Measurements from ENCODE around the gene CA10.
A peak's percentile ranks its signal among the peaks of the same experiment; 100 is the strongest.

Gene CA10

DNA sequence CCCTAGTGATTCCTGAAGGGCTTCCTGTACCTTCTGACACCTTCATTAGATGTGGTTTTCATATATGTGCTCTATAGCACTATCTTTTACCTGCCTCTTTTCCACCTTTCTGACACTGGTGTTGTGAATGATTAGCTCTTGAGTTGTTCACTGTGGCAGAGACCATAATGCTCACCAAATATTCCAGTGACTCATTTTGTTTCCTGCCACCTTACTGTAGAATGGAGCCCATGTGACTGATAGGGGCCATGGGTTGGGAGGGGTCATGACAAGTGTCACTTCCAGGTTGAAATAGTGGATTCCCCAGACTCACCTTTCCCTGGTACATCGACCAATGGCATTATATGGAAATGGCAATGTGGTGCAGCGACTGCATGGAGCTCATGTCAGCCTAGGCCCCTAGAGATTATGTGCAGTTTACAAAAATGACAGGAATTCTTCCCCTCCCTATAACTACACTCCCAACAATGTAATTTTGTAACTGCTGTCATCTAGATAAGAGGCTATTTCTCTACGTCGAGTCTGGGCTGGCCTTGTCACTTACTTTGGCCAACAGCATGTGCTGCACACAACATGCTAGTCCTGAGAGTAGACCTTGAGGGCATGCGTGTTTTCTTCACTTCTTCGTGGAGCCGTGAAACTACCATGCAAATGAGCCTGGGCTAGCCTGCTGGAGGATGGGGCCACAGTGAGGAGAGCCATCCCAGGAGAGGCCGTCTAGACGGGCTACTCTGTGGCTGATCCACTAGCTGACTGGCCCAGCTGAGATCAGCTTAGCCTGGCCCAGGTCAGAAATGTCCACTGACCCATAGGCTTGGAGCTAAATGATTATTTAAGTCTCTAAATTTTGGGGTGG is 409.5 kb downstream of the CA10 start:
- no peak overlapping the region for H2AFZ ChIP-seq (ENCODE audit: insufficient read depth, low read length, poor library complexity)
- no peak overlapping the region for H4K12ac ChIP-seq (ENCODE audit: low read depth, low read length)
- H3K9me3 ChIP-seq (ENCODE audit: insufficient read depth, low read depth, low read length), result no peaks in the 10 kb centered on the region
- no peak overlapping the region for H2AK5ac ChIP-seq (ENCODE audit: low read length)
- no peaks in the 10 kb centered on the region for H3K79me1 ChIP-seq (ENCODE audit: low read length)
- H3K14ac ChIP-seq (ENCODE audit: low read length), result no peak overlapping the region
- no peak overlapping the region for H3K4ac ChIP-seq (ENCODE audit: low read depth, low read length)
- H4K8ac ChIP-seq (ENCODE audit: low read depth, low read length), result no peak overlapping the region
- no peak overlapping the region for H2BK120ac ChIP-seq (ENCODE audit: insufficient read depth, low read length, poor library complexity)
- no peak overlapping the region for H3K27ac ChIP-seq (ENCODE audit: low read depth, low read length)
- H3K23ac ChIP-seq (ENCODE audit: low read length), result no peak overlapping the region
- H3K27me3 ChIP-seq (ENCODE audit: insufficient read depth, low read length), result no peaks in the 10 kb centered on the region
- H3K4me1 ChIP-seq (ENCODE audit: control insufficient read depth in 1 of 2, insufficient read depth in 2 of 2, low read length in 2 of 2), result peaks cover 0 to 2% of the 10 kb centered on the region in 2 experiments
- WGBS (ENCODE audit: extremely low coverage, insufficient coverage, insufficient read length), result no CpG with 5 or more reads among the region's 9 CpGs
- no peaks in the 10 kb centered on the region for H3K79me2 ChIP-seq (ENCODE audit: control insufficient read depth, insufficient read depth, low read length, poor library complexity)
- H3K4me2 ChIP-seq (ENCODE audit: low read length), result no peak overlapping the region
- H2BK12ac ChIP-seq (ENCODE audit: low read length), result no peak overlapping the region
- H3K36me3 ChIP-seq (ENCODE audit: control insufficient read depth in 1 of 2, insufficient read depth in 2 of 2, low read length in 2 of 2), result no peaks in the 10 kb centered on the region
- no peak overlapping the region for H2BK5ac ChIP-seq (ENCODE audit: low read depth, low read length, poor library complexity)
- H3K18ac ChIP-seq (ENCODE audit: low read length), result no peak overlapping the region
- H3K9ac ChIP-seq (ENCODE audit: low read length), result no peak overlapping the region
- H3K4me3 ChIP-seq (ENCODE audit: low read depth, low read length), result no peak overlapping the region
- DNase-seq, result peak; percentile 69 to 87
- H4K91ac ChIP-seq (ENCODE audit: low read depth, low read length), result no peak overlapping the region

DNA sequence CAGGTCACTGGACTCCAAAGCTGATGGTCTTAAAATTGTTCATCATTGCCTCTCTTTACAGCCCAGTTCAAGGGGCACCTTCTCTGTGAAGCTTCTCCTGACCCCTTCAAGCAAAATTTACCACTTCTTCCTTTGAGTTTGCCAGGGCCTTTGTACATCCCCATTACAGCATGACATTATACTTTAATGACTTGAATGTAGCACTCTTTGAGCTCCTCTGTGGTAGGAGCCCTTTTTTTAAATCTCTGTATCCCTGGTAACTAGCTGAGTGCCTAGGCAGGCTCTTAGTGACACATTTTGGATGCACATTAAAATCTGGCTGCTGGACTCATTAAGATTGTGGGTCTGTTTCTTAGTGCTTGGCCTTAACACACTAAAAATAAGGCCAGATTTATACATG is 412.1 kb downstream of the CA10 start:
- Histone ChIP-seq H3K4ac (ENCODE audit: low read depth, low read length) (no peak overlapping the region), H3K23ac (ENCODE audit: low read length) (no peak overlapping the region), H2BK12ac (ENCODE audit: low read length) (no peak overlapping the region), H3K18ac (ENCODE audit: low read length) (no peak overlapping the region), H4K91ac (ENCODE audit: low read depth, low read length) (no peak overlapping the region), H2BK5ac (ENCODE audit: low read depth, low read length, poor library complexity) (no peak overlapping the region), H3K79me1 (ENCODE audit: low read length) (no peaks in the 10 kb centered on the region), H2AK5ac (ENCODE audit: low read length) (no peak overlapping the region), H3K4me3 (ENCODE audit: low read depth, low read length) (no peak overlapping the region), H2BK120ac (ENCODE audit: insufficient read depth, low read length, poor library complexity) (no peak overlapping the region), H3K4me1 (ENCODE audit: control insufficient read depth in 1 of 2, insufficient read depth in 2 of 2, low read length in 2 of 2) (peaks cover 0 to 2% of the 10 kb centered on the region in 2 experiments), H4K12ac (ENCODE audit: low read depth, low read length) (no peak overlapping the region), H4K8ac (ENCODE audit: low read depth, low read length) (no peak overlapping the region), H3K4me2 (ENCODE audit: low read length) (no peak overlapping the region), H3K14ac (ENCODE audit: low read length) (no peak overlapping the region), H2AFZ (ENCODE audit: insufficient read depth, low read length, poor library complexity) (no peak overlapping the region), H3K36me3 (ENCODE audit: control insufficient read depth in 1 of 2, insufficient read depth in 2 of 2, low read length in 2 of 2) (no peaks in the 10 kb centered on the region), H3K9me3 (ENCODE audit: insufficient read depth, low read depth, low read length) (no peaks in the 10 kb centered on the region), H3K9ac (ENCODE audit: low read length) (no peak overlapping the region), H3K27ac (ENCODE audit: low read depth, low read length) (no peak overlapping the region), H3K27me3 (ENCODE audit: insufficient read depth, low read length) (no peaks in the 10 kb centered on the region), H3K79me2 (ENCODE audit: control insufficient read depth, insufficient read depth, low read length, poor library complexity) (no peaks in the 10 kb centered on the region)
- no peak for DNase-seq

DNA sequence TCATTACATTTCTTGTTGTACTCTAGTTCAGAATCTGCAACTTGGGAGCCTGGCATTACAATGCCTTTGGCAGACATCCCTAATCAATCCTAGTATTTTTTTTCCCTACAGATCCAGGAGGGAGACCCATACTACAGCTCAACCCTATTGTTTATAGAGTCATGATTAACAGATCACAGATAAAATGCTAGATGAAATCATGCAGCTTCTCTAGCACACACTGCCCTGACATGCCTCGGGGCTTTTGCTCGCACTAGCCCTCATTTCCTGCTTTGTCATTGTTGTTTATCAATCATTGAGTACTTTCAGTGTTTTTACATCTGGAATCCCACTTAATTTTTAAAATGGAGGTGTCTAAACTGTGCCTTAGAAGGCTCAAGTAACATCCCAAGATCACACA is 412.5 kb downstream of the CA10 start:
- no peak overlapping the region for H2AFZ ChIP-seq (ENCODE audit: insufficient read depth, low read length, poor library complexity)
- DNase-seq, result peak; percentile 47 to 71
- no peaks in the 10 kb centered on the region for H3K79me2 ChIP-seq (ENCODE audit: control insufficient read depth, insufficient read depth, low read length, poor library complexity)
- H3K4me1 ChIP-seq (ENCODE audit: control insufficient read depth in 1 of 2, insufficient read depth in 2 of 2, low read length in 2 of 2), result peaks cover 0 to 2% of the 10 kb centered on the region in 2 experiments
- H3K18ac ChIP-seq (ENCODE audit: low read length), result no peak overlapping the region
- H4K8ac ChIP-seq (ENCODE audit: low read depth, low read length), result no peak overlapping the region
- H4K12ac ChIP-seq (ENCODE audit: low read depth, low read length), result no peak overlapping the region
- H3K27ac ChIP-seq (ENCODE audit: low read depth, low read length), result no peak overlapping the region
- no peak overlapping the region for H2BK120ac ChIP-seq (ENCODE audit: insufficient read depth, low read length, poor library complexity)
- H3K23ac ChIP-seq (ENCODE audit: low read length), result no peak overlapping the region
- no peak overlapping the region for H3K4me2 ChIP-seq (ENCODE audit: low read length)
- no peak overlapping the region for H3K14ac ChIP-seq (ENCODE audit: low read length)
- H2AK5ac ChIP-seq (ENCODE audit: low read length), result no peak overlapping the region
- no peak overlapping the region for H2BK12ac ChIP-seq (ENCODE audit: low read length)
- H3K36me3 ChIP-seq (ENCODE audit: control insufficient read depth in 1 of 2, insufficient read depth in 2 of 2, low read length in 2 of 2), result no peaks in the 10 kb centered on the region
- no CpG with 5 or more reads among the region's 2 CpGs for WGBS (ENCODE audit: extremely low coverage, insufficient coverage, insufficient read length)
- H3K4ac ChIP-seq (ENCODE audit: low read depth, low read length), result no peak overlapping the region
- H3K27me3 ChIP-seq (ENCODE audit: insufficient read depth, low read length), result no peaks in the 10 kb centered on the region
- no peaks in the 10 kb centered on the region for H3K9me3 ChIP-seq (ENCODE audit: insufficient read depth, low read depth, low read length)
- H4K91ac ChIP-seq (ENCODE audit: low read depth, low read length), result no peak overlapping the region
- no peak overlapping the region for H3K9ac ChIP-seq (ENCODE audit: low read length)
- H2BK5ac ChIP-seq (ENCODE audit: low read depth, low read length, poor library complexity), result no peak overlapping the region
- H3K79me1 ChIP-seq (ENCODE audit: low read length), result no peaks in the 10 kb centered on the region
- H3K4me3 ChIP-seq (ENCODE audit: low read depth, low read length), result no peak overlapping the region

DNA sequence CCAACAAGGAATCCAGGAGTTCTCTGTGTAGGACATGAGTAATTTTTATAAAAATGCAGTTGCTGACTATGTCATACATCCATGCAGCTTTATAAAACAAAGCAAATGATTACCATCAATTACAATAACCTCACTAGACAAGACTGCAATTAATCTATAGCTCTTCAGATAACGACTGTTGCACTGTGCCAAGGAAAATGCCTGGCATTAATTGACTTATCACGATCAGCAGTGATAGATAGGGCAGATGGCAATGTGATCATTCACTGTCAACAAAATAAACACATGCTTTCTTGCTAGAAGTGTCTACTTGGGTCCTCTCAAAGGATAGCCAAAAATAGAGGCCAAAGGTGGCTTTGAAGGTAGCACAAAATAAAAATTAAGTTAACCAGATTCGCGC is 415.0 kb downstream of the CA10 start:
- H3K9me3 ChIP-seq (ENCODE audit: insufficient read depth, low read depth, low read length), result no peaks in the 10 kb centered on the region
- no peak overlapping the region for H3K14ac ChIP-seq (ENCODE audit: low read length)
- DNase-seq, result no peak
- no peaks in the 10 kb centered on the region for H3K79me2 ChIP-seq (ENCODE audit: control insufficient read depth, insufficient read depth, low read length, poor library complexity)
- no peak overlapping the region for H4K8ac ChIP-seq (ENCODE audit: low read depth, low read length)
- no peak overlapping the region for H4K91ac ChIP-seq (ENCODE audit: low read depth, low read length)
- H2BK5ac ChIP-seq (ENCODE audit: low read depth, low read length, poor library complexity), result no peak overlapping the region
- H3K4me1 ChIP-seq (ENCODE audit: control insufficient read depth in 1 of 2, insufficient read depth in 2 of 2, low read length in 2 of 2), result no peaks in the 10 kb centered on the region
- H3K4me3 ChIP-seq (ENCODE audit: low read depth, low read length), result no peak overlapping the region
- H3K9ac ChIP-seq (ENCODE audit: low read length), result no peak overlapping the region
- no peak overlapping the region for H2BK12ac ChIP-seq (ENCODE audit: low read length)
- WGBS (ENCODE audit: extremely low coverage, insufficient coverage, insufficient read length), result no CpG with 5 or more reads among the region's 4 CpGs
- no peak overlapping the region for H2AFZ ChIP-seq (ENCODE audit: insufficient read depth, low read length, poor library complexity)
- H4K12ac ChIP-seq (ENCODE audit: low read depth, low read length), result no peak overlapping the region
- H3K27me3 ChIP-seq (ENCODE audit: insufficient read depth, low read length), result no peaks in the 10 kb centered on the region
- no peak overlapping the region for H3K4ac ChIP-seq (ENCODE audit: low read depth, low read length)
- no peak overlapping the region for H2BK120ac ChIP-seq (ENCODE audit: insufficient read depth, low read length, poor library complexity)
- no peaks in the 10 kb centered on the region for H3K36me3 ChIP-seq (ENCODE audit: control insufficient read depth in 1 of 2, insufficient read depth in 2 of 2, low read length in 2 of 2)
- H3K79me1 ChIP-seq (ENCODE audit: low read length), result no peaks in the 10 kb centered on the region
- no peak overlapping the region for H3K18ac ChIP-seq (ENCODE audit: low read length)
- no peak overlapping the region for H3K27ac ChIP-seq (ENCODE audit: low read depth, low read length)
- no peak overlapping the region for H2AK5ac ChIP-seq (ENCODE audit: low read length)
- no peak overlapping the region for H3K23ac ChIP-seq (ENCODE audit: low read length)
- no peak overlapping the region for H3K4me2 ChIP-seq (ENCODE audit: low read length)

Data from trophoblast cell (in vitro differentiated cells and primary cell).